ENCODE measurements around the gene MAP2K2. TPM values are rescaled to one million over a fixed set of nuclear protein-coding genes. Genes with fewer than 3 reads are reported as not detected.
"Not testable (repeated sequence)": the region's sequence is repeated elsewhere in the genome, so short reads cannot be mapped to it uniquely, and the experiment has no call there.

Gene MAP2K2
- total RNA-seq, 4 donors from 2014 or later = 76.9 to 128 (median 93.8) TPM

DNA sequence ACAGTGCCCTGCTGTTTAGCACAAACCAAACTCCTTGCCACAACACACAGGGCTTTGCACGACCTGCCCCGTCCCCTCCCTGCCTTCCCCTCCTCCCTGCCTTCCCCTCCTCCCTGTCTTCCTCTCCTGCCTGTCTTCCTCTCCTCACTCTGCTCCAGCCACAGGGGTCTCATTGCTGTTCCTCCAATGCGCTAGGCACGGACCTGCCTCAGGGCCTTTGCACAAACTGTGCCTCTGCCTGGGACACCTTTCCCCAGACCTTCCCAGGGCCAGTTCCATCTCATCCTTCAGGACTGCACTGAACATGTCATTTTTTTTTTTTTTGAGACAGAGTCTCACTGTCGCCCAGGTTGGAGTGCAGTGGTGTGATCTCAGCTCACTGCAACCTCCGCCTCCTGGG, 27.7 kb upstream of the MAP2K2 start:
- no peak overlapping the region for H3K27ac ChIP-seq
- TF ChIP-seq, protein P1, sequence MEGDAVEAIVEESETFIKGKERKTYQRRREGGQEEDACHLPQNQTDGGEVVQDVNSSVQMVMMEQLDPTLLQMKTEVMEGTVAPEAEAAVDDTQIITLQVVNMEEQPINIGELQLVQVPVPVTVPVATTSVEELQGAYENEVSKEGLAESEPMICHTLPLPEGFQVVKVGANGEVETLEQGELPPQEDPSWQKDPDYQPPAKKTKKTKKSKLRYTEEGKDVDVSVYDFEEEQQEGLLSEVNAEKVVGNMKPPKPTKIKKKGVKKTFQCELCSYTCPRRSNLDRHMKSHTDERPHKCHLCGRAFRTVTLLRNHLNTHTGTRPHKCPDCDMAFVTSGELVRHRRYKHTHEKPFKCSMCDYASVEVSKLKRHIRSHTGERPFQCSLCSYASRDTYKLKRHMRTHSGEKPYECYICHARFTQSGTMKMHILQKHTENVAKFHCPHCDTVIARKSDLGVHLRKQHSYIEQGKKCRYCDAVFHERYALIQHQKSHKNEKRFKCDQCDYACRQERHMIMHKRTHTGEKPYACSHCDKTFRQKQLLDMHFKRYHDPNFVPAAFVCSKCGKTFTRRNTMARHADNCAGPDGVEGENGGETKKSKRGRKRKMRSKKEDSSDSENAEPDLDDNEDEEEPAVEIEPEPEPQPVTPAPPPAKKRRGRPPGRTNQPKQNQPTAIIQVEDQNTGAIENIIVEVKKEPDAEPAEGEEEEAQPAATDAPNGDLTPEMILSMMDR (IDR thresholded peaks at IDR 0.05) = no peak
- TF ChIP-seq POLR2A (IDR thresholded peaks at IDR 0.05) = no peak
- H3K4me3 ChIP-seq = no peak overlapping the region
- intact Hi-C loops (cut with DNase I) = no loop called here
- H3K36me3 ChIP-seq = no peaks in the 10 kb centered on the region
- H3K27me3 ChIP-seq = peaks cover 0 to 62% (median 0%) of the 10 kb centered on the region in 4 donors
- no peaks in the 10 kb centered on the region for H3K9me3 ChIP-seq
- WGBS, 2 donors = 63 to 69% methylated on average over 6 of the region's 6 CpGs
- DNase-seq = no peak
- H3K4me1 ChIP-seq = no peaks in the 10 kb centered on the region

DNA sequence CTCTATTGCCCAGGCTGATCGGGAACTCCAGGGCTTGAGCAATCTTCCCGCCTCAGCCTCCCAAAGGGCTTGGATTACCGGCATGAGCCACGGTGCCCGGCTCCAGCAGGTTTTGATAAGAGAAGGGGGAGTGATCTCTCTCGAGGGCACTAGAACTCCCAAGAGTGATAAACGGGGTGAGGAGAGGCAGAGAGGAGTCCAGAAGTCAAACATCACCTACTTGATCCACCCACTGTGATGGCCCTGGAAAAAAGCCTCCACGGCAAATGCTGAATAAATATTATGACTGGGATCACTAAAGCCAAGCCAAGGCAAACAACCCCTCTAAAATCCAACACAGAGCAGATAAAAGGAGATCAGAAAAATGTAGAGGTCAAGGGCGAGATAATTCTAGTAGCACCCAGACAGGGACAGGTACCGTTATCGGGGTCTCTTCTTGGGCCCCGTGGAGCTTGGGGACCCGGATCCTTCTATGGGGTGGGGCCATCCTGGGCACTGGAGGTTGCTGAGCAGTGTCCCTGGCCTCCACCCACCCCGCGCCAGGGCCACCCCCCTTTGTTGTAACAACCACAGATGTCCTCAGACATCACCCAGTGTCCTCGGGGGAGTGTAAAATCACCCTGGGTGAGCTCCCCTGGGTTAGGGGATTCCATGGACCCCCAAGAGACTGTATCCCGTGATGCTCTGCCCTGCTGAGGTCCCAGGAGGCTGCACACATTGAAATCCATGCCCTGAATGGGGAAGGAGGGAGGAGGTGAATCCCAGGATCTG, 25.8 kb upstream of the MAP2K2 start:
- no peak for DNase-seq
- intact Hi-C loops (cut with DNase I) = no loop called here
- no peak overlapping the region for H3K27ac ChIP-seq

DNA sequence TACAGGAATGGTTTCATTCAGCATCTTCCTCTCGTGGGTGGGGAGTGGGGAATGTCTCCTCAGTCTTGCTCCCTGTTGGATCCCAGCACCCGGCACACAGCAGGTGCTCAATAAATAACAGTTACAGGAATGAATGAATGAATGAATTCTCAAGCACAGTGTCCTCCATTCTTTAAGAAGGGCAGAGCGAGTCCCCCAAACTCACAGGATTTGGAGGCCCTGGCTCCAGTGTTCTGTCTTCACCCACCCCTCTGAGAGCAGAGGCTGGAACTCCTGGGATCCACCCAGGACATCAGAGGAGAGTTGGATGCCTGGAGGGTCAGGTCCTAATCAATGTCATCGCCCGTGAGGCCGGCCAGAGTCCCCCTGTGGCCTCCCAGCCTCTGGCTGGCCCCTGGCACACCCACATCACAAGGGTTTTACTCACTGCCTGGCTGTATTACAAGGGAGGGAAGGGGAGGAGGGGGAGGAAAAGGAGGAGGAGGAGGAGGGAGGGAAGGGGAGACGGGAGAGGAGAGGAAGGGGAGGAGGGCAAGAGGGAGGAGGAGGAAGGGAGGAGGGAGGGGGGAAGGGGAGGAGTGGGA, 20.8 kb upstream of the MAP2K2 start:
- no peak for DNase-seq
- H3K9me3 ChIP-seq = no peaks in the 10 kb centered on the region
- TF ChIP-seq, protein P1 (IDR thresholded peaks at IDR 0.05) = no peak
- TF ChIP-seq POLR2A (IDR thresholded peaks at IDR 0.05) = no peak
- H3K27ac ChIP-seq = peak overlapping the region in 2 of 4 donors; percentile 6 to 21
- WGBS, 2 donors = 33% methylated on average over 2 of the region's 7 CpGs; no CpG with 5 or more reads in 1 of the 2 donors
- no peak overlapping the region for H3K4me3 ChIP-seq
- intact Hi-C loops (cut with DNase I) = no loop called here
- H3K36me3 ChIP-seq = no peaks in the 10 kb centered on the region
- peaks cover 0 to 17% (median 6%) of the 10 kb centered on the region in 3 donors for H3K4me1 ChIP-seq
- H3K27me3 ChIP-seq = peaks cover 0 to 32% (median 0%) of the 10 kb centered on the region in 4 donors

More for the DNA sequence above, 25.8 kb upstream of the MAP2K2 start:
- H3K27me3 ChIP-seq = peaks cover 0 to 69% (median 0%) of the 10 kb centered on the region in 4 donors
- H3K4me1 ChIP-seq = peaks cover 0 to 8% (median 0%) of the 10 kb centered on the region in 3 donors
- no peak for TF ChIP-seq POLR2A (IDR thresholded peaks at IDR 0.05)
- TF ChIP-seq, protein P1 (IDR thresholded peaks at IDR 0.05) = no peak
- no peaks in the 10 kb centered on the region for H3K36me3 ChIP-seq
- H3K4me3 ChIP-seq = no peak overlapping the region
- no peaks in the 10 kb centered on the region for H3K9me3 ChIP-seq
- WGBS, 2 donors = 29 to 41% methylated on average over 12 to 14 of the region's 17 CpGs

DNA sequence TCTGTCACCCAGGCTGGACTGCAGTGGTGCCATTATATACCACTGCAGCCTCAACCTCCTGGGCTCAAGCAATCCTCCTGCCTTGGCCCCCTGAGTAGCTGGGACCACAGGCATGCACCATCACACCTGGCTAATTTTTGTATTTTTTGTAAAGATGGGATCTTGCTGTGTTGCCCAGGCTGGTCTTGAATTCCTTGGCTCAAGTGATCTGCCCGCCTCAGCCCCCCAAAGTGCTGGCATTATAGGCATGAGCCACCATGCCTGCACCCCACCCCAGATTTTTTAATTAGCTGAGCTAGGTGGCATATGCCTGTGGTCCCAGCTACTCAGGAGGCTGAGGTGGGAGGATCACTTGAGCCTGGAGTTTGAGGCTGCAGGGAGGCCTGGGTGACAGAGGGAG, 19.0 kb upstream of the MAP2K2 start:
- Histone ChIP-seq H3K27me3 (peaks cover 0 to 22% (median 0%) of the 10 kb centered on the region in 4 donors), H3K4me1 (peaks cover 0 to 20% (median 6%) of the 10 kb centered on the region in 3 donors)
- H3K36me3 ChIP-seq; DNase-seq; H3K4me3 ChIP-seq; H3K27ac ChIP-seq; H3K9me3 ChIP-seq; intact Hi-C loops (cut with DNase I): not testable (repeated sequence)
- 100% methylated on average over 1 of the region's 1 CpG; no CpG with 5 or more reads in 1 of the 2 donors for WGBS, 2 donors

DNA sequence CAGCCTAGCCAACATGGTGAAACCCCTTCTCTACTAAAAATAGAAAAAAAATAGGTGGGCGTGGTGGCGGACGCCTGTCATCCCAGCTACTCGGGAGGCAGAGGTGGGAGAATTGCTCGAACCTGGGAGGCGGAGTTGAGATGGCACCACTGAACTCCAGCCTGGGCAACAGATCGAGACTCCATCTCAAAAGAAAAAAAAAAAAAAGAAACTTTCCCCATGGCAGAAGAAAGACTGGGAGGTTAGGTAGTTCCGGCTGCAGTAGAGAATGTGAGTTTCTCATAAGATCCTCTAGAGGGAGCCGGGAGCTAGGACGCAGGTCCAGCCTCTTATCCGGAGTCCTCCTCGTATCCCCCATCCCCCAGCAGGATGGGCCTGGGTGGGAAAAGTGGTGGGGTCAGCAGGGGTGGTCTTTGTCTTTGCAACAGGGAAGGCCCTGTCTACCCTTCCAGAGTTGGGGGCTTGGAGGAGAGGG, 16.4 kb upstream of the MAP2K2 start:
- TF ChIP-seq, protein P1 (IDR thresholded peaks at IDR 0.05) = peak; percentile 17 to 57 (median 42)
- TF ChIP-seq POLR2A (IDR thresholded peaks at IDR 0.05) = no peak
- no peaks in the 10 kb centered on the region for H3K9me3 ChIP-seq
- no peaks in the 10 kb centered on the region for H3K36me3 ChIP-seq
- no peak overlapping the region for H3K27ac ChIP-seq
- 15 to 20% methylated on average over 12 of the region's 12 CpGs for WGBS, 2 donors
- DNase-seq = no peak
- intact Hi-C loops (cut with DNase I) = no loop called here
- H3K4me3 ChIP-seq = no peak overlapping the region
- peaks cover 0 to 12% (median 6%) of the 10 kb centered on the region in 3 donors for H3K4me1 ChIP-seq
- H3K27me3 ChIP-seq = peaks cover 0 to 7% (median 0%) of the 10 kb centered on the region in 4 donors

Measured in esophagus squamous epithelium (tissue), 5 donors.